GM18507 (cell line): Measurements from ENCODE around the gene TTLL8.
A peak's percentile ranks its signal among the peaks of the same experiment; 100 is the strongest.

ENCODE experiments used
- DNase-seq: peaks from one replicate; pipeline ENCODE4 v3.0.0; 2011; ENCODE audit warnings: low read depth; ENCODE audit not compliant: insufficient read length; ENCODE audit errors: extremely low spot score
- FAIRE-seq: peaks from 2 replicates; lab custom pipeline; 2011; peaks lifted over from hg19 to GRCh38; lab: Jason Lieb, UNC

Gene TTLL8

DNA sequence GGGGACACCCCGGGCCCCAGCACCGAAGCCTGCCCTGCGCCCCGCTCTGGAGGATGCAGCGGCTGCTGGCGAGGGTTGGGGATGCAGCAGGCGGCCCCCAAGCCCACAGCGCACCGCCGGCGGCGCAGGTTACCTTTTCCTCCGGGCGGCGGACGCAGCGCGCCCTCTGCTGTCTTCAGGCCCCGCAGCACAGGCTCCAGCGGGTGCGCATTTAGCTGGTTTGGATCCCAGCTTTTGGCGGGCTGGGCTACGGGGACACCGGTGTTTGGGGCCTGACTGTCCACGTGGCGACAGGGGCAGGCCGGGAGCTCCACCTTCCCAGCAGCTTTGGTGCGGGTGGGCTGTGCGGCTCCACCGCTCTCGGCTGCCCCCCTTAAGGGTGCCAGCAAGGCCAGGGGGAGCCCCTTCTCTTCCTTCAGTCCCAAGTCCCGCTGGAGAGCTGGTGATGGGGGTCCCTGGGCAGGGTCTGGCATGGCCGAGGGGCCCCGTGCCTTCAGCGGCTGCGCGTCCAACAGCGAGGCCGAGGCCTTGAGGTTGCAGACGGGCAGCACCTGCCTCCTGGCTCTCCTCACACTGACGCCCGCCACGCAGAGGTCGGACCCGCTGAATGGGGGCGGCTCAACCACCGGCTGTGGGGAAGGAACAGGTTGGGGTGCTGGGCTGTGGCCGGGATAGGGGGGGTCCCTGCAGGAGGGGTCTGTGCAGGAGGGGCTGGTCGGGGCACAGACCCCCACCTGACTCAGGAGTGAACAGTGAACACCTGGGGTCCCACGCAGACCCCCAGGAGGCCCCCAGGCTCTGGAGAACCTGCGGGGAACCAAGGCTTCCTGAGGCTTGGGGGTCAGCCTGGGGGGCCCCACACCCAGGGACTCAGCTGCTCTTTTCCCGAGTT is 27.6 kb downstream of the TTLL8 start:
- FAIRE-seq (peak; percentile 74), DNase-seq (peak; percentile 95)

DNA sequence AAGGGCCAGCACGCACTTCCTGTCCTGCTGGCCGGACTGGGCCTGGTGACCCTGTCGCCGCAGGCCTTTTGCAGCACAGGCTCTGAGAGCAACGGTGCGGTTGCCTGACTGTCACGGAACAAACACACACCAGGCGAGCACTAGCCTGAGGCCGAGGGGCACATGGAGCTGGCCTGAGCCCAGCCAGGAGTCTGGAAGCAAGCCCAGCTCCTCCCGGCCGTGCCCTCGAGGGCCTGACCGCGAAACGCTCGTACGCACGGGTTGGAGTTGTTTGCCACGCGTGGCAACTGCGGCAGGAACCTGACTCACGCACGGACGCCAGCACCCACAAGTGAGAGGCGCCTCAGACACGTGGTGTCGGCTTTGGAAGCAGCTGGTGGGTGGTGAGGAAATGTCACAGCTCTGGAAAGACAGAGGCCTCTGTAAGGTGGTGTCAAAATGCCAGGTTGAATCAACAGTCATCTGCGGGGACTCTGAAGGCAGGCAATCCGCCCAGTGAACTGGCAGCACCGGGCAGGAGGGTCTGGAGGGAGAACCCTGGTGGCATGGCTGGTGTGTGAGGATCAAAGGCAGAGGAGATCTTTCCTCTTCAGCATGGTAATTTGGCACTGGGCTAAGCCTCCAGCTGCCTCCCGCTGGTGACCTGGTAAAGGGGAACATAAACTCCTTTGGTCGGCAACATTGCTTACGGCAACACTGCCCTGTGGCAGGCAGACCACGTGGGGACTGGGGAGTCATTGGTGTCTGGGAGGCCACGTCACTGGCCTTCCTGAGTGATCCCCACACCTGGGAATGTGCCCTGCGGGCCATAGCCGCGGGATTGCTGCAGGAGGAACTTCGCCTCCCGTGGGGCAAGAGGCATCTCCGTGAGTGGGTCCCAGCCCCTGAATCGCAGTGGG is 30.2 kb downstream of the TTLL8 start:
- DNase-seq (no peak), FAIRE-seq (no peak)

DNA sequence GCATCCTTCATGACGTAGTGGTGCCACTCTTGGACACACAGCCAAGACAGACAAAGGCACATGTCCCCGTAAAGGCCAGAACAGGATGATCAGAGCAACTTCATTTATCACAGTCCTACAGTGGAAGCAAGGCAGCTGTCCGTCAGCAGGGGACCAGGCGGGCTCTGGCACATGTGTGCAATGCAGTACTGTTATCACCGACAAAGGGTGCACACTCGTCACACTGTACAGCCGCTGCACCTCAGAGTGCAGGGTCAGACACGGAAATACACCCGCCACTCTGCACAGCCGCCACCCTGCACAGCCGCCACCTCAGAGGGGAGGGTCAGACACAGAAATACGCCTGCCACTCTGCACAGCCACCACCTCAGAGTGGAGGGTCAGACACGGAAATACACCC is 32.1 kb downstream of the TTLL8 start:
- no peak for DNase-seq
- FAIRE-seq = no peak

DNA sequence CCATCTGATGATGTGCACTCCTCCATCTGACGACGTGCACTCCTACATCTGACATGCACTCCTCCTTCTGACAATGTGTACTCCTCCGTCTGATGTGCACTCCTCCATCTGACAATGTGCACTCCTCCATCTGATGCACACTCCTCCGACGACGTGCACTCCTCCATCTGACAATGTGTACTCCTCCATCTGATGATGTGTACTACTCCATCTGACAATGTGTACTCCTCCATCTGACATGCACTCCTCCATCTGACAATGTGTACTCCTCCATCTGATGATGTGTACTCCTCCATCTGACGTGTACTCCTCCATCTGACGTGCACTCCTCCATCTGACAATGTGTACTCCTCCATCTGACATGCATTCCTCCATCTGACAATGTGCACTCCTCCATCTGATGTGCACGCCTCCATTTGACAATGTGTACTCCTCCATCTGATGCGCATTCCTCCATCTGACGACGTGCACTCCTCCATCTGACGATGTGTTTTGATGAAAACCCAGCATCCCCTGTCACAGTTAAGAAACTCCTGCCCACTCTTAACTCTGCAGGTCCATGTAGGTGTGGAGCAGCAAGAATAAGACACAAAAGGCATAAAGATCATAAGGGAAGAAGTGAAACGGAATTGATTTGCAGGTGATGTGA is 35.8 kb downstream of the TTLL8 start:
- DNase-seq (no peak), FAIRE-seq (no peak)

DNA sequence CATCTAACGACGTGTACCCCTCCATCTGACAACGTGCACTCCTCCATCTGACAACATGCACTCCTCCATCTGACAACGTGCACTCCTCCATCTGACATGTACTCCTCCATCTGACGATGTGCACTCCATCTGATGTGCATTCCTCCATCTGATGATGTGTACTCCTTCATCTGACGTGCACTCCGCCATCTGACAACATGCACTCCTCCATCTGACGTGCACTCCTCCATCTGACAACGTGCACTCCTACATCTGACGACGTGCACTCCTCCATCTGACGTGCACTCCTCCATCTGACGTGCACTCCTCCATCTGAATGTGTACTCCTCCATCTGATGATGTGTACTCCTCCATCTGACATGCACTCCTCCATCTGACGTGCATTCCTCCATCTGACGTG is 37.5 kb downstream of the TTLL8 start:
- no peak for FAIRE-seq
- no peak for DNase-seq

DNA sequence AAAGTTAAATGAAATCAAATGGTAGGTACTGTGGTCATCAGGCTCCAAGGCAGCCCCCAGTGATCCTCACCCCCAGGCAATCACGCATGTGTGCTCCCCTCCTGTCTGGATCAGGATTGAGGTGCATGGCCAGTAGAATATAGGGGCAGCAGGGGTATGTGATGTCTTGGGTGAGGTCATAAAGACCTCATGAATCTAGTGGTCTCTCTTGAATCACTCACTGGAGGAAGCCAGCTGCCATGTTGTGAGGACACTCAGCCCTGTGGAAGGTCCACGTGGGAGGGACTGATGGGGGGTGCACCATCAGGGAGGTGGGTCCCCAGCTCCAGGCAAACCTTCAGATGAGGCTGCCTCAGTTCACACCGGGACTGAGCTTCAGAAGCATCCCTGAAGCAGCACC is 38.8 kb downstream of the TTLL8 start:
- DNase-seq (no peak), FAIRE-seq (no peak)

DNA sequence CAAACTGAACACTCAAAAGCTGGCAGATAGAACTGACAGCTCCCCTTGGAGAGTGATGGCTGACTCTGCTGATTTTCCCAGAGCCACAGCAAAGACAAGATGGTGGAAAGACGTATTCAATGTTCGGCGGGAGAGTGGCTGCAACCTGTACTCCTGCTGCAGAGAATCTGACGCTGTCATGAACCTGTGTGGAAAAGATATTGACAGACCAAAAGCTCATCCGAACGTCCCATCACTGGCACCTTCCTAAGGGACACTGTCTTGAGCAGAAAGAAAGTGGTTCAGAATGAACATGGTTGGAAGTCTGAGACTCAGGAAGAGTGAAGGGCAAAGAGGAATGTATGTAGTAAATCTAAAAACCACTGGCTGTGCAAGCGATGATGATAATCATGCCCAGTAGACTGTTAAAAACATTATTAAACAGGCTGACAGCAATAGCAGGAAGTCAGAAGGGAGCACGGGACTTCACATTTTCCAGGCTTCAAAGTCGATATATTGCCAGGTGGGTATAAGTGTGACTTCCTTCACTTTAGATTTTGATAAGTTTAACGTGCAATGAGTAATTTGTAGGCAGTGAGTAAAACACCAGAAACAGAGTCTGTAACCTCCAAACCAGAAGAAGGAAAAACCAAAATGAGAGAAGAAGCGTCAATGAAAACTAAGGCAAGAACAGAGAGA is 39.4 kb downstream of the TTLL8 start:
- no peak for FAIRE-seq
- DNase-seq = no peak

DNA sequence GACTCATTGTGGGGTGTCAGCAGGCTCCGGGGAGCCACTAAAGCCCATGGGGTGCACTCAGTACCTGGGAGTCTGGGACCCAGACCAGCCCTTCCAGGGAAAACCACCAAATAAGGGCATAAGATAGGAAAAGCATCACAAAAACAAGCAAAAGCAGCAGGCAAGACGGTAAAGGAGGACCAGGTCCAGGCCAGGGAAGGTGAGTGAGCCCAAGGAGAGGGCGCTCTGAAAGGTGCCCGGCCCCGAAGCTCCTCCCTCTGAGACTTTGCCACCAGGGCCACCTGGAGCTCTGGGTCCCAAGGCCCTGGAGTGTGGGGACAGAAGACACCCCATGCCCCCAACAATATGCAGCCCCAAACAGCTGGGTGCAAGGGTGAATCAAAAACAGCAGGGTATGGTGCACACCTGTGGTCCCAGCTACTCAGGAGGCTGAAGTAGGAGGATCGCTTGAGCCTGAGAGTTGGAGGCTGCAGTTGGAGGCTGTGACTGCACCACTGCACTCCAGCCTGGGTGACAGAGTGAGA is 40.3 kb downstream of the TTLL8 start:
- FAIRE-seq (no peak), DNase-seq (no peak)

DNA sequence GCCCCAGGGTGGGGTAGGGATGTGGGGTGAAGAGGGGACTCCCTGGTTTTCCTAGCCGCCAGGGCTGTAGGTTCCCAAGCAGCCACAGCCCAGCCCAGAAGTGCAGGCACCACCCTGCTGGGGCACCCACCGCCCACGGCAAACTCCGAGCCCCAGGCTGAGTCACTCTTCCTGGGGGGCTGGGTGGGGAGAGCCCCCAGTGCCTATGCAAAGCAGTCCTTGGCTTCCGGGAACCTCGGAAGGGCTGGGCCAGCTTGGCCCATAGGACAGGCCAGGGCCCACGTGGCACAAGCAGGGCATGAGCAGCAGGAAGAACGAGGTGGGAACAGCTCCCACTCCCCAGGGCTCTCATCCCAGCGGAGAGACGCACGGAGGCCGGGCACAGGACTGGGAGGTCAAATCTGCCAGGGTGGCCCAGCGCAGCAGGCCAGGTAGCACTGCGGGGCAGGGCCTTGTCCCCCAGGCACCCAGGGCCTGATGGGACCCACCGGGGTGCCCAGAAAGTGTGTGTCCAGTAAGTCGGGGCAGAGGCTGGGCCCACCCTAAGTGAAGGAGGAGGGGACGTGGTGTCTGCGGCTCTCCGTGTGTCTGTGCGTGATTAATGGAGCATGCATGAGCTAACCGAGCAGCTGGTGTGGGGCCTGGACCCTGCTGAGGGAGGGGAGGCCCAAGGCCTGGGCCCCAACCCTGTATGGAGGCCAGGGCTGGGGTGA is 41.0 kb downstream of the TTLL8 start:
- peak; percentile 83 for FAIRE-seq

DNA sequence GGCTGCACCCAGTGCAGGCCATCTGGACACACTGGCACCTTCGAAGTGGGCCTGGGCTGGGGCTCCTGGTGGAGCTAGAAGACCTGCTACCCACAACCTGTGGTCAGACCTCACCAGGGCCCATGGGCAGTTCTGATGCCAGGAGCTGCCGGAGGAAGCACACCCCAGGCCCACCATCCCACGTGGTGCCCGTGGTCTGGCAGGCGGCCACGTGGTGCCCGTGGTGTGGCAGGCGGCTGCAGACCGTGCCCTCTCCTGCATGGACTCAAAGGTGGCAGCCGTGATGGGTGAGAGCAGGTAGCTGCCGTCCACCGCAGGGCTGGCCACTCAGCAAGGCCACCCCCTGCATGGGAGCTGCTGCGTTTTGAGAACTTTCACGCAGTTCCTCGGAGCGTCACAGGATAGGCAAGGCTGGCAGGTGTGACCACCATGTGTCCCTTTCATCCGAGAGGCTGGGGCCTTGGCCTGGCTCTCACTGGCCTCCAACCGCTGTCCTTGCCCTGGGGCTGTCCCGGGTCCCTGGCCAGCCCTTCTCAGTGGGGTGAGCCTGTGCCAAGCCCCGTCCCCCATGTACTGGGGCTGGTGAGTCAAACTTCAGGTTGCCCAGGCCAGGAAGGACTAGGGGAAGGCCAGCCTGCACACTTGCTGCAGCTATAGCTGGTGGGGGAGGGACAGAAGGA is 41.6 kb downstream of the TTLL8 start:
- FAIRE-seq (no peak), DNase-seq (no peak)

More for the DNA sequence above, 41.0 kb downstream of the TTLL8 start:
- DNase-seq = peak; percentile 39

DNA sequence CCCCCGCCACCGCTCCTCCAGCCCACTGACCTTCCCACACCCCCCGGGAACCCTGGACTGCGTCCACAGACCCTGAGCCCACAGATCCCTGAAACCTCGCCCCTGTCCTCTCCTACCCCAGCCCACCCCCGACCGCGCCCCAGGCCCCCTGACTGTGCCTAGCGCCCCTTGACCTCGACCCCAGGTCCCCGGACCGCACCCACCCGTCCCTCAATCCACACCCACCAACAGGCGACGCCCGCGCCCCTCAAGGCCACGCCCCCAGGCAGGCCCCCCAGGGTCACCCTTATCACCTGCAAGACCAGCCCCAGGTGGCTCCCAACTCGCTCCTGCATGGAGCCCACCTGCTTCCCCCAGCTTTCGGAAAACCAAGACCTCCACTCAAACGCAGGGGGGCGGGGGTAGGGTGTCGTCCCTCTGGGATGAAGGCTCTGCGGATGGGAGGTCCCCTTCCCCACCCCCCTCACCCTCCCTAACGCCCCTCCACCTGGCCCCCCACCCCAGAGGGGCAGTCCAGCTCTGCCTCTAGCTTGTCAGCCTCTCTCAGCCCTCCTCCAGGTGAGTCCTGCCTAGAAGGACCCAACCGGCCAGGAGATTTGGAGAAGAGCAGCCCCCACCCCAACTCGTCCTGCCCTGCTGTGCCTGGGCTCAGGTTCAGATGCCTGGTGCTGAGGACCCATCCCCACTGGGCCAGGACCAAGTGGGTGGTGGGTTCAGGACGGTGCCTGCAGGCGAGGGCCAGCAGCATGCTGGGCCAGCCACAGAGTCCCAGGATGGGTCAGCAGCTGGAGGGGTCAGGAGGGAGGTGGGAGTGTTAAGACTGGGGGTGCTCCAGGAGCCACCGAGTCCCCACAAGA is 42.4 kb downstream of the TTLL8 start:
- DNase-seq (no peak), FAIRE-seq (no peak)

DNA sequence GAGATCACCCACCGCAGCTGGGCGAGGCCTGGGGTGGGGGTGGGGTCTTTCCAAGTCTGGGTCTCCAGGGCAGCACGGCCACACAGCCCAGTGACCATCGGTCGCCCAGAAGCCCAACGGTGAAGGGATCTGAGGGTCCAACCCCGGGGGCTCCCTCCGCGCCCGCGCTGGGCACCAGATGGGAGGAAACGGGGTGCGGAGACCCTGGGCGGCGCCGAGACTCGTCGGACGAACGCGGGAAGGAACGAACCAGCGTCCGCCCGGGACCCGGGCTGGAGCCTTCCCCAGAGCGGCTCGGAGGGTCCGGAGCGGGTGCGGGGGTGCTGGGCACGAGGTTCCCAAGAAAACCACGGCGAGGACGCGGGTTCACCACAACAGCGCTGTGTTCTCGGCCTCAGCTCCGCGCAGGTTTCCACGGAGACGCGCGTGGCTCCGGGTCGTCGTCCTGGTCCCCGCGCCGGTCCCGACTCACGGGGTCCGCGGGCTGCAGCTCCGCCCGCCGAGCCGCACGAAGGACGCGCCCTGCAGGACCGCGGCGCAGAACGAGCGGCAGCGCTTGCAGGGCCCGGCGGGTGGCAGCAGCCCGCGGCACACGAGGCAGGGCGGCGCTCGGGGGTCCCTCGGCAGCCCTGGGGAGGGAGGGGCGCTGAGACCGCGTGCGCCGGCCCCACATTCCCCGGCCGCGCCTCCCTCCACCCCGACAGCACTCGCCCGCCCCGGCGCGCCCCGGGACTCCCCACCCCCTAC is 43.3 kb downstream of the TTLL8 start:
- no peak for DNase-seq
- FAIRE-seq = no peak

DNA sequence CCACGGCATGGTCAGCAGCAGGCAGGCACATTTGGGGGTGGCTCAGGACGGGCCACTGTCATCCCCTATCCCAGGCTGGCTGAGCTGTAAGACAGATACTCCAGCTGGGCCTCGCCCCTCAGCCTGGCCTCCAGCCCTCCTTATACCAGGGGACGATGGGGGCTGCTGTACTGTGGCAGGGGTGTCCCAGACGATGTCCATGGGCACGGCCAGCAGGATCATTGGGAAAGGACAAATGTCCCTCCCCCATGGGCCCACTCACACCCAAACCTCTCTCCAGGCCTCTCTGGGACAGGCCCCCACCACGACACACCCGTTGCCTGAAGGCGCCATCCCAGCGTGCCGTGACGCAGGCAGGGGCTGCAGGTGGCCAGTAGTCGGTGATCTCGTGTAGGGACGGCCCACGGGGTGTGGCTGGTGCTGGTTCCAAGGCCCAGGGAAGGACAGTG is 44.0 kb downstream of the TTLL8 start:
- FAIRE-seq (no peak), DNase-seq (no peak)

DNA sequence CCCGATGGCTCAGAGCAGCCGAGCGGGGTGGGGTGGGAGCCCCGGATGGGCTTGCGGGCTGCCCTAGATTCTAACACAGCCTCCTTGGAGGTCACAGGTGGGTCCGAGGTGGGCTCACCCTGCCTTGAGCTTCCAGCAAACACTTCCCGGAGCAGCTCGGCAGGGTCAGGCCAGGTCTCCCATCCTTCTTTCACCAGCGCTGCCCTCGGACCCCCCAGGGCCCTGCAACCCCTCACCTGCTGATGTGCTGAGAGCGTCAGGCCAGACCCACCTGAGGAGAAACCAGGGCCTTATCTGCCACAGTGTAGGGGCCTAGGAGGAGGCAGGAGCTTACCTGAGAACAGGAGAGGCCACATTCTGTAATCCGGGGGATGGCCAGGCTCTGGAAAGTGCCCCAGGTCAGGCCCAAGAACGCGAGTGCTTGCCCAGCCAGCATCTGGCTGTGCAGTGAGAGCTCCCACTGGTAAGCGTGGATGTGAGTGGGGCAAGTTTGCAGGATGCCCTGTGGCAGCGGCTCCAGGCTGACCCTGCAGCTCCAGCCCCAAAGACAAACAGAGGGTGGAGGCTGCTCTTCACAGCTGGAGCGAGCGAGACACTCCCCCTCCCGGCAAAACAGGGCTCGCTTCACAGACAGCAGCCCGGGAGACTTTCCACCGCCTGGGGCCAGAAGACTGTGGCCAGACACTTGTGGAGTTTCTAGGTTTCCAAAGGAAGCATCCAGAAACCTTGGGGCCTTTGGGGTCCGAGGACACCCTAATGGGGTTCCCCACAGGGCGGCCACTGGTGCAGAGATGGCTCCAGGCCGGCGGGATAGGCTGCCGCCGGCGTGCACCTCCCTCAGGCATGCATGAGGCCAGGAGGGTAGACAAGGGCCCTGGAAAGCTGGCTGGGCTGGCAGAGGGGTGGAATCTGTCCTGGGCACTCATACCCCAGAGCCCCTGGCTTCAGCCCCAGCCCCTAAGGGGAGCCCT is 45.6 kb downstream of the TTLL8 start, which contains the start of gene IL17REL:
TSS of gene IL17REL (minus strand) at position 555 of the 971 bp plus-strand sequence. CDS start at position 436, 119 bp downstream.
- FAIRE-seq (no peak), DNase-seq (no peak)

DNA sequence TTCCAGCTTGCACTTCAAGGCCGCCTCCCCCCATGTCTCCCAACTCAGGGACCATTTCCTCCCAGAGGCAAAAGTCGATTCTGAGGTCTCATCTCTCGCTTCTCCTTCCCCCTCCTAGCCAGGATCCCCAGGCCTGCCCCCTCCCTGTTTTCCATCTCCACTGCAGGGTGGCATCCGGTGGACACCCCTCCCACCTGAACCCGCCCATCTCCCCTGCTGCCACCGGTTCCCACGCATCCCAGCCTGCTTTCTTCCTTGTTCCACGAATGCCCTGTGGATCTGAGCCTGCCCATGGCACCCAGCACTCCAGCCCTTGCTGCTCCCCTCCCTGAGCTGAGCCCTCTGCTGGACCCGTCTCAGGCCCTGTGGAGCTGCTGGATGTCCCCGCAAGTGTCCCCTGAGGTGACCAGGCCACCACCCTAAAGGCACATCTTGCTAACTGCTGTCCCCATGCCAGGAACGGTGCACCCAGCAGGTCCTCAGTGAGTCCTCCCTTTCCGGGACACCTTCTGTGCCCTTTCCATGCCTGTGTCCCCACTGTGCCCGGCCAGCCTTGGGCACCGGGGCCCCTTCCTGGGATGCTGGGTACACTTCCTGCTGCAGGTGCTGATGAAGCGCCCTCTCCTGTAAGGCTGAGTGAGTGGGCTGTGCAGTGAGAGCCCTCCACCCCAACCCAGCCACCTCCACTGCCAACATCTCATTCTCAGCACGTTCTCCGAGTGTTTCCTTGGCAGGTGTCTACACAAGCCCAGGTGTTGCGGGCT is 46.5 kb downstream of the TTLL8 start:
- FAIRE-seq (peak; percentile 39), DNase-seq (no peak)
